K562 (cell line): ENCODE measurements around the gene PARP4. TPM values are rescaled to one million over a fixed set of nuclear protein-coding genes. Genes with fewer than 3 reads are reported as not detected.
"Not testable (repeated sequence)": the region's sequence is repeated elsewhere in the genome, so short reads cannot be mapped to it uniquely, and the experiment has no call there.

Experiments
- ATAC-seq: fragments of 200-7000 bp; cut with Tn5 transposase; 3 replicates; pipeline ENCODE4 v1.9.1; 2020; ENCODE audit warnings: moderate library complexity
- BruUV-seq: library from RNA; stranded (reverse); fragments of 400-500 nt; replicated peaks from 2 replicates; lab custom pipeline; 2021; lab: Mats Ljungman, UMichigan
- CTCF ChIA-PET: fragments of 300-600 bp; formaldehyde crosslinking; extraction: SDS; loops from one replicate; lab custom pipeline; 2021; ENCODE audit warnings: low intra/inter-chr PET ratio; lab: Yijun Ruan, JAX
- POLR2A ChIA-PET: fragments of 300-600, 350-650 bp; sonication (Branson Sonifier 250); formaldehyde crosslinking; extraction: SDS; loops from one replicate; lab custom pipeline; 2021; ENCODE audit warnings: antibody characterized with exemption, inconsistent platforms; lab: Yijun Ruan, JAX
- DNase-seq, 4 experiments: peaks; one replicate each; pipeline versions ENCODE4 v3.0.0 to v3.0.0-alpha.2; 2011 to 2018; ENCODE audit warnings: low spot score in 3 of 4, mixed read lengths in 3 of 4; ENCODE audit errors: extremely low read depth in 1 of 4
- FAIRE-seq: peaks from 2 replicates; lab custom pipeline; 2011; peaks lifted over from hg19 to GRCh38; lab: Jason Lieb, UNC
- H2AFZ ChIP-seq: 2 replicates; pipeline ENCODE4 v1.6.0; 2011; ENCODE audit warnings: low read depth, low read length, control low read depth, inconsistent platforms
- H3K27ac ChIP-seq: fragments of 200-600 bp; 3 replicates; pipeline ENCODE4 v1.8.0; 2011; ENCODE audit warnings: low read depth, mild to moderate bottlenecking, control low read depth, inconsistent platforms, low read length, moderate library complexity, mixed read lengths; ENCODE audit errors: extremely low read depth
- H3K27me3 ChIP-seq, 2 experiments: fragments of 300-600 bp in 1 of 2; 2 replicates in 1 of 2; 3 replicates in 1 of 2; pipeline versions ENCODE4 v1.6.0 to v1.8.0; 2011; ENCODE audit warnings: inconsistent platforms in 2 of 2, low read length in 2 of 2, mild to moderate bottlenecking in 1 of 2, mixed read lengths in 1 of 2, moderate library complexity in 1 of 2; ENCODE audit not compliant: control insufficient read depth in 2 of 2, insufficient read depth in 2 of 2
- H3K36me3 ChIP-seq: fragments of 300-600 bp; 3 replicates; pipeline ENCODE4 v1.8.0; 2011; ENCODE audit warnings: mild to moderate bottlenecking, low read length, inconsistent platforms; ENCODE audit not compliant: control insufficient read depth, insufficient read depth
- H3K4me1 ChIP-seq, 2 experiments: fragments of 200-600 bp in 1 of 2; replicated peaks in 1 of 2; 2 replicates in 1 of 2; 3 replicates in 1 of 2; pipeline versions ENCODE4 v1.5.1 to v1.8.0; 2011; ENCODE audit warnings: inconsistent platforms in 2 of 2, low read length in 2 of 2, mild to moderate bottlenecking in 1 of 2, mixed read lengths in 1 of 2, moderate library complexity in 1 of 2; ENCODE audit not compliant: control insufficient read depth in 2 of 2, insufficient read depth in 2 of 2
- H3K4me2 ChIP-seq: 2 replicates; pipeline ENCODE4 v1.6.1; 2011; ENCODE audit warnings: low read length, control low read depth, inconsistent platforms, mixed read lengths; ENCODE audit not compliant: insufficient read depth
- H3K4me3 ChIP-seq: fragments of 200-600 bp; sonication (generic), shearing (Covaris generic); 2 replicates; pipeline ENCODE4 v1.5.1; 2016; ENCODE audit warnings: control low read depth, inconsistent platforms
- H3K79me2 ChIP-seq: fragments of 200-600 bp; 3 replicates; pipeline ENCODE4 v1.8.0; 2011; ENCODE audit warnings: low read length, inconsistent platforms; ENCODE audit not compliant: control insufficient read depth, insufficient read depth
- H3K9ac ChIP-seq, 2 experiments: 2 replicates each; pipeline versions ENCODE4 v1.6.0 to v1.6.1; 2011; ENCODE audit warnings: low read depth in 2 of 2, low read length in 2 of 2, control low read depth in 1 of 2, inconsistent platforms in 1 of 2, mild to moderate bottlenecking in 1 of 2, mixed read lengths in 1 of 2; ENCODE audit not compliant: insufficient read depth in 1 of 2
- H3K9me1 ChIP-seq: one replicate; pipeline ENCODE4 v1.6.0; 2011; ENCODE audit warnings: inconsistent platforms, mild to moderate bottlenecking, low read length, moderate library complexity; ENCODE audit not compliant: control insufficient read depth, insufficient read depth
- H3K9me3 ChIP-seq: replicated peaks from 2 replicates; pipeline ENCODE4 v1.5.1; 2011; ENCODE audit warnings: low read depth, low read length, inconsistent platforms; ENCODE audit not compliant: control insufficient read depth, insufficient read depth
- H4K20me1 ChIP-seq: replicated peaks from 2 replicates; pipeline ENCODE4 v1.6.1; 2011; ENCODE audit warnings: low read length, inconsistent platforms, mixed read lengths; ENCODE audit not compliant: control insufficient read depth, insufficient read depth
- NFE2L1 ChIP-seq: fragments of 450-650 bp; IDR thresholded peaks from 2 replicates; pipeline ENCODE4 v1.6.1; 2016; ENCODE audit warnings: missing genetic modification characterization, low read depth, mild to moderate bottlenecking, missing compliant biosample characterization, moderate library complexity, borderline replicate concordance
- POLR3G ChIP-seq: IDR thresholded peaks from 2 replicates; pipeline ENCODE4 v1.6.1; 2011; ENCODE audit not compliant: insufficient read length, insufficient replicate concordance; ENCODE audit errors: extremely low read depth
- SETDB1 ChIP-seq: IDR thresholded peaks from one replicate; pipeline ENCODE4 v1.6.1; 2012; ENCODE audit warnings: low read length, control low read depth, inconsistent platforms
- SNRNP70 ChIP-seq: fragments of 200-400 bp; formaldehyde crosslinking; optimal IDR thresholded peaks from 2 replicates; pipeline ENCODE3; 2017; ENCODE audit warnings: low read depth, low read length
- ZNF586 ChIP-seq: fragments of 450-650 bp; formaldehyde crosslinking; conservative IDR thresholded peaks from 2 replicates; pipeline ENCODE4 v1.4.0; 2020; ENCODE audit warnings: mild to moderate bottlenecking, moderate library complexity
- ZNF77 ChIP-seq: fragments of 250-450 bp; sonication (Bioruptor Pico); IDR thresholded peaks from 2 replicates; pipeline ENCODE4 v1.5.0; 2020
- WGBS: fragments of 100-300 bp; shearing (Covaris generic); methylation state at CpG from one replicate; pipeline ENCODE4 v1.1.6; 2016; ENCODE audit warnings: low coverage, mixed read lengths; ENCODE audit not compliant: insufficient coverage; ENCODE audit errors: missing lambda C conversion rate; 5-methylcytosine and 5-hydroxymethylcytosine counted together
- in situ Hi-C: fragments of 300-500 bp; cut with MboI; formaldehyde crosslinking; loops from 4 replicates; pipeline ENCODE4 v1.15.0; 2018; ENCODE audit warnings: inconsistent platforms, mixed read lengths
- intact Hi-C: fragments of 100-400 bp; cut with micrococcal nuclease; formaldehyde crosslinking; loops from 2 replicates; pipeline ENCODE4 v1.14.2; 2022
- polyA plus RNA-seq, 8 experiments: library from polyadenylated mRNA; depleted of rRNA in 4 of 8; stranded (reverse) in 5 of 8; unstranded in 3 of 8; fragments of >200 nt; fragmentation: Nextera tagmentation in 2 of 8; fragmentation: Illumina TruSeq in 1 of 8; extraction: Ambion mirVana in 2 of 8; extraction: Trizol in 1 of 8; gene quantifications; 2 replicates each; pipeline versions ENCODE4 v1.2.1 to v1.2.3, GENCODE V29; 2011 to 2014; ENCODE audit warnings: inconsistent platforms in 1 of 8, missing spikeins in 1 of 8
- total RNA-seq, 7 experiments: library from RNA; depleted of rRNA in 6 of 7; stranded (reverse); fragments of >200 nt in 6 of 7; fragmentation: Illumina TruSeq in 2 of 7; extraction: Trizol in 2 of 7; gene quantifications; 2 replicates each; pipeline versions ENCODE4 v1.2.1 to v1.2.3, GENCODE V29; 2011 to 2021; ENCODE audit warnings: low replicate concordance in 1 of 7
- TF ChIP-seq, protein P1 (sequence below): sonication (generic); formaldehyde crosslinking; IDR thresholded peaks from 2 replicates; pipeline ENCODE4 v1.8.0; 2022; ENCODE audit warnings: mild to moderate bottlenecking, missing genetic modification reagents, borderline replicate concordance
- TF ChIP-seq, protein P2 (sequence below), 3 experiments: fragments of 200-800 bp in 1 of 3; fragments of 250-450 bp in 1 of 3; fragments of 450-650 bp in 1 of 3; sonication (Bioruptor Pico) in 1 of 3; sonication (Bioruptor generic) in 1 of 3; formaldehyde crosslinking in 1 of 3; IDR thresholded peaks; 2 replicates each; pipeline versions ENCODE4 v1.6.1 to v1.8.0; 2016 to 2022; ENCODE audit warnings: mild to moderate bottlenecking in 2 of 3, missing genetic modification characterization in 2 of 3, missing compliant biosample characterization in 1 of 3, moderate library complexity in 1 of 3

The PARP4 gene
- total and polyA plus RNA-seq, 9 of the 15 experiments (the other 6 are each of a cell fraction or from before 2014, with no cell fraction given), result 6.3 to 26.3 (median 18.8) TPM

DNA sequence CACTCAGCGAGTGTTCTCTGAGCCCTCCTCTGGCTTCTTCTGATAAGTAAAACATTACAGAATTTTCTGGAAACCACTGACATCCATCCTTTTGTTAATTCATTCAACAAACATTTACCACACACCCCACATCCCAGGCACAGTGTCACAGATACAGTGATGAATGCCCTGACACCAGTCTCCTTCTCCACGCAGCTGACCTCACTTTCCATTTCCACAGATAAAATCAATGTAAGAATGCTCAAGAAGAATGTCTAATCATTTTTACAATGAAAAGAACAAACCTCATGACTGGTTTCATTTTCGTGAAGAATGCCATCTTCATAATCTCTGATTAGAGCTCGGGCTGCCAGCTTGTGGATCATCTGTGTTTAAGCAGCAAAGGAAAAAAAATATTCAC lies 69.2 kb downstream of the PARP4 start (continued):
- TF ChIP-seq SNRNP70 (no peak), NFE2L1 (tag) (no peak), ZNF77 (CRISPR knock-in tag) (no peak), SETDB1 (no peak), POLR3G (no peak), ZNF586 (CRISPR knock-in tag) (no peak)
- TF ChIP-seq, protein P1, sequence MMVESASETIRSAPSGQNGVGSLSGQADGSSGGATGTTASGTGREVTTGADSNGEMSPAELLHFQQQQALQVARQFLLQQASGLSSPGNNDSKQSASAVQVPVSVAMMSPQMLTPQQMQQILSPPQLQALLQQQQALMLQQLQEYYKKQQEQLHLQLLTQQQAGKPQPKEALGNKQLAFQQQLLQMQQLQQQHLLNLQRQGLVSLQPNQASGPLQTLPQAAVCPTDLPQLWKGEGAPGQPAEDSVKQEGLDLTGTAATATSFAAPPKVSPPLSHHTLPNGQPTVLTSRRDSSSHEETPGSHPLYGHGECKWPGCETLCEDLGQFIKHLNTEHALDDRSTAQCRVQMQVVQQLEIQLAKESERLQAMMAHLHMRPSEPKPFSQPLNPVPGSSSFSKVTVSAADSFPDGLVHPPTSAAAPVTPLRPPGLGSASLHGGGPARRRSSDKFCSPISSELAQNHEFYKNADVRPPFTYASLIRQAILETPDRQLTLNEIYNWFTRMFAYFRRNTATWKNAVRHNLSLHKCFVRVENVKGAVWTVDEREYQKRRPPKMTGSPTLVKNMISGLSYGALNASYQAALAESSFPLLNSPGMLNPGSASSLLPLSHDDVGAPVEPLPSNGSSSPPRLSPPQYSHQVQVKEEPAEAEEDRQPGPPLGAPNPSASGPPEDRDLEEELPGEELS (CRISPR knock-in tag), result no peak
- TF ChIP-seq, protein P2, sequence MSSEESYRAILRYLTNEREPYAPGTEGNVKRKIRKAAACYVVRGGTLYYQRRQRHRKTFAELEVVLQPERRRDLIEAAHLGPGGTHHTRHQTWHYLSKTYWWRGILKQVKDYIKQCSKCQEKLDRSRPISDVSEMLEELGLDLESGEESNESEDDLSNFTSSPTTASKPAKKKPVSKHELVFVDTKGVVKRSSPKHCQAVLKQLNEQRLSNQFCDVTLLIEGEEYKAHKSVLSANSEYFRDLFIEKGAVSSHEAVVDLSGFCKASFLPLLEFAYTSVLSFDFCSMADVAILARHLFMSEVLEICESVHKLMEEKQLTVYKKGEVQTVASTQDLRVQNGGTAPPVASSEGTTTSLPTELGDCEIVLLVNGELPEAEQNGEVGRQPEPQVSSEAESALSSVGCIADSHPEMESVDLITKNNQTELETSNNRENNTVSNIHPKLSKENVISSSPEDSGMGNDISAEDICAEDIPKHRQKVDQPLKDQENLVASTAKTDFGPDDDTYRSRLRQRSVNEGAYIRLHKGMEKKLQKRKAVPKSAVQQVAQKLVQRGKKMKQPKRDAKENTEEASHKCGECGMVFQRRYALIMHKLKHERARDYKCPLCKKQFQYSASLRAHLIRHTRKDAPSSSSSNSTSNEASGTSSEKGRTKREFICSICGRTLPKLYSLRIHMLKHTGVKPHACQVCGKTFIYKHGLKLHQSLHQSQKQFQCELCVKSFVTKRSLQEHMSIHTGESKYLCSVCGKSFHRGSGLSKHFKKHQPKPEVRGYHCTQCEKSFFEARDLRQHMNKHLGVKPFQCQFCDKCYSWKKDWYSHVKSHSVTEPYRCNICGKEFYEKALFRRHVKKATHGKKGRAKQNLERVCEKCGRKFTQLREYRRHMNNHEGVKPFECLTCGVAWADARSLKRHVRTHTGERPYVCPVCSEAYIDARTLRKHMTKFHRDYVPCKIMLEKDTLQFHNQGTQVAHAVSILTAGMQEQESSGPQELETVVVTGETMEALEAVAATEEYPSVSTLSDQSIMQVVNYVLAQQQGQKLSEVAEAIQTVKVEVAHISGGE (CRISPR knock-in tag; IDR thresholded peaks at IDR 0.05), result no peak

DNA sequence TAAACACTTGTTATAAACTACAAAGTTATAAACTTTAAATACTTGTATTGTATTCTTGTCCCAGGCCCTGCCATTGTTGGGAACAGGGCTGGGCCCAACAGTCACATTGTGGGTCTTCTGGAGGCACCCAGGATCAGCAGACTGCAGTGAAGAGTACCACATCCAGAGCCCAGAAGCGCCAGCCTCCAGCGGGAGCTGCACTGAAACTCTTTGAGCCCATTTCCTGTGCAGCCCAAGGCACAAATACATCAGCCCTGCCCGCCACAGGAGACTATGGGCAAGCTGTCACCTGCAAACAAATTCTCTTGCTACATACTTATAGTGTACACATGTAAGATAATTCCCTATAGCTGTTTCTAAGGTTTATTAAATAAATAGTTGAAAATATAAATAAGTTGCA lies 86.5 kb downstream of the PARP4 start:
- H3K4me3 ChIP-seq, CTCF ChIA-PET, ATAC-seq, H3K27me3 ChIP-seq, H3K27ac ChIP-seq, H3K4me2 ChIP-seq, intact Hi-C loops, BruUV-seq, H3K9me1 ChIP-seq, H3K9me3 ChIP-seq, H3K36me3 ChIP-seq, FAIRE-seq, H3K9ac ChIP-seq, H4K20me1 ChIP-seq, H2AFZ ChIP-seq, in situ Hi-C loops, POLR2A ChIA-PET, H3K4me1 ChIP-seq, DNase-seq, H3K79me2 ChIP-seq: not testable (repeated sequence)
- 89% methylated on average over 3 of the region's 3 CpGs for WGBS
